Kidney tubule cell (primary cell): ENCODE data around the gene THAP2.
A peak's percentile ranks its signal among the peaks of the same experiment; 100 is the strongest.
"Not testable (repeated sequence)": the region's sequence is repeated elsewhere in the genome, so short reads cannot be mapped to it uniquely, and the experiment has no call there.

Experiments
- DNase-seq: peaks from one replicate; pipeline ENCODE4 v3.0.0-alpha.2; 2018; ENCODE audit warnings: low spot score

Gene THAP2

GRCh38 chr12:71662849-71663560 is 1.1 kb upstream of the THAP2 start:
- DNase-seq, result peak; percentile 74

DNA sequence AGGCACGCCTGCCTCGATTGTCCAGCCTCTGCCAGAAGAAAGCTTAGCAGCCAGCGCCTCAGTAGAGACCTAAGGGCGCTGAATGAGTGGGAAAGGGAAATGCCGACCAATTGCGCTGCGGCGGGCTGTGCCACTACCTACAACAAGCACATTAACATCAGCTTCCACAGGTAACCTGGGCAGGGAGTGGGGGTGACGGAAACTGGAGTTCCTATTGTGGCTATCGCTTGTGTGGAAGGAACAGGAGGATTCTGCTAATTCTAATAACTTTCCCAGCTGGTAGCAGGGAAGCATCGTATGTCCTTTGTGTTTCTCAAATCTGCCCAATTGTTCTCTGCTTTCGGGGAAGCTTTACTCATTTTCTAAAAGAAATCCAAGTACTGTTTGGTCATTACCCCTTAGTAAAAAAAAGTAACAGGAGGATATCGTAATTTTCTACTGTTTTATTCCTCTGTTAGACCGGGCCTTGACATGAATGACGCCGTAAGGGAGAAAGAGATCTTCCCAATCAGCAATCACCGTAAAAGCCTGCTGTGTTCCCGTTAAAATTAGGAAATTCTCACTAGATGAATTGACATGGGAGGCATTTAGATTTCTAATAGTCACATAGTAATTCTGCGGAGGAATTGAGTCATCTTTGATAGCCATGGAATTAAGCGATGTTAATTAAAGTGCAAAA is 449 bp downstream of the THAP2 start:
- DNase-seq, result peak; percentile 19

GRCh38 chr12:71665090-71665463 is 976 bp downstream of the THAP2 start:
- peak; percentile 19 for DNase-seq

DNA sequence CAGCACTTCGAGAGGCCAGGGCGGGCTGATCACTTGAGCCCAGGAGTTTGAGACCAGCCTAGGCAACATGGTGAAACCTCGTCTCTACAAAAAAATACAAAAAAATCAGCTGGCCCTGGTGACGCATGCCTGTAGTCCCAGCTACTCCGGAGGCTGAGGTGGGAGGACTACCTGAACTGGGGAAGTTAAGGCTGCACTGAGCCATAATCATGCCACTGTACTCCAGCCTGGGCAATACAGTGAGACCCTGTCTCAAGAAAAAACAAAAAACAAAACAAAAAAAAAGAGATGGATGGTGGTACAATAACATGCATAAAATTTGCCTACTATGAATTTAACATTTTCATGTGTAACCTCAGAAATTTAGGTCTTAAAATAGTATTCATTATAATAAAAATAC is 2.2 kb downstream of the THAP2 start:
- DNase-seq, result no peak

- no peak for DNase-seq
These were observed 7.2 kb downstream of the THAP2 start for GRCh38 chr12:71671311-71671710.

GRCh38 chr12:71671816-71672215 is 7.7 kb downstream of the THAP2 start:
- DNase-seq, result no peak

GRCh38 chr12:71682466-71682865 is 18.4 kb downstream of the THAP2 start:
- DNase-seq, result peak; percentile 31

DNA sequence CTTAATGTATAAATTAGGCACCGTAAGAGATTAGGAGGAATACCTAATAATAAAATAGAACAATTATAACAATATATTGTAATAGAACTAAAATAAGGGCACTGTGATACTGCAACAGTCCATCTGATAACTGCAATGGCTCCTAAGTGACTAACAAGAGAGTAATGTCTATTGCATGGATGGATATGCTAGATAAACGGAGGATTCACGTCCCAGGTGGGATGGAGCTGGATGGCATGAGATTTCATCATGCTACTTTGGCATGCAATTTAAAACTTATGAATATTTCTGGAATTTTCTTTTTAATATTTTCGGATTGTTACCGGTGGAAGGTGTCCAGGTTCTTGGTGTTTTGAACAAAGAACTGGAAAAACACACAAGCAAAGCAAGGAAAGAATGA is 19.5 kb downstream of the THAP2 start:
- no peak for DNase-seq

DNA sequence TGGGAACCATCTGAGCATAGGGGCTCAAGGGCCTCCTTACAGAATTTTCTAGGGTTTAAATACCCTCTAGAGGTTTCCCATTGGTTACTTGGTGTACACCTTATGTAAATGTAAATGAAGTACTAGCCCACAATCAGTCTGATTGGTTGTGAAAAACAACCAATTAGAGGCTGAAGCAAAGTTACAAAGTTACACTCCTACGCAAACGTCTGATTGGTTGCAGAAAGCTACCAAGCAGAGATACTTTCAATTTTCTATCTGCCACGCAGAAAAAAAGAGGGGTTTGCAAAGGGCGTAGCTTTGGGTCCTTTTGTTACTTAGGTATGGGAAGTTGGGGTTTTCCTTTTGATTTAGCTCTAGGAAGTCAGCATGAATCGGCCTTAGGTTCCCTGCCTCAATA is 20.0 kb downstream of the THAP2 start:
- DNase-seq, result no peak

DNA sequence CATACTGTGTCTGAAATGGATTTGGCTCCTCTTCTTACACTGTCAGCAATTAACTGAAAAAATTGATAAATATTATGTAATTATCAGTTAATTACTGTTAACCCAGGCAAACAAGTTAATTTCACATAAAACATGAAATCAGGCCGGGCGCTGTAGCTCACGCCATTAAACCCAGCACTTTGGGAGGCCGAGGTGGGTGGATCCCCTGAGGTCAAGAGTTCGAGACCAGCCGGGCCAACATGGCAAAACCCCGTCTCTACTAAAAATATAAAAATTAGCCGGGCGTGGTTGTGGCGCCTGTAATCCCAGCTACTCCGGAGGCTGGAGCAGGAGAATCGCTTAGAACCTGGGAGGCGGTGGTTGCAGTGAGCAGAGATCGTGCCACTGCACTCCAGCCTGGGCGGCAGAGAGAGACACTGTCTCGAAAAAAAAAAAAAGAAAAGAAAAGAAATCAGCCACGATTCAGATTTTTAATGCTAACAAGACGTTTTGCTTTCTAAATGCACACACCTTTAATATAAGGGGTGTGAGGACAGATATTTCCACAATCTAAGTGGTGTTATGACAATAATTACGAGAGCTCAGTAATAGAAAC is 21.3 kb downstream of the THAP2 start:
- no peak for DNase-seq

DNA sequence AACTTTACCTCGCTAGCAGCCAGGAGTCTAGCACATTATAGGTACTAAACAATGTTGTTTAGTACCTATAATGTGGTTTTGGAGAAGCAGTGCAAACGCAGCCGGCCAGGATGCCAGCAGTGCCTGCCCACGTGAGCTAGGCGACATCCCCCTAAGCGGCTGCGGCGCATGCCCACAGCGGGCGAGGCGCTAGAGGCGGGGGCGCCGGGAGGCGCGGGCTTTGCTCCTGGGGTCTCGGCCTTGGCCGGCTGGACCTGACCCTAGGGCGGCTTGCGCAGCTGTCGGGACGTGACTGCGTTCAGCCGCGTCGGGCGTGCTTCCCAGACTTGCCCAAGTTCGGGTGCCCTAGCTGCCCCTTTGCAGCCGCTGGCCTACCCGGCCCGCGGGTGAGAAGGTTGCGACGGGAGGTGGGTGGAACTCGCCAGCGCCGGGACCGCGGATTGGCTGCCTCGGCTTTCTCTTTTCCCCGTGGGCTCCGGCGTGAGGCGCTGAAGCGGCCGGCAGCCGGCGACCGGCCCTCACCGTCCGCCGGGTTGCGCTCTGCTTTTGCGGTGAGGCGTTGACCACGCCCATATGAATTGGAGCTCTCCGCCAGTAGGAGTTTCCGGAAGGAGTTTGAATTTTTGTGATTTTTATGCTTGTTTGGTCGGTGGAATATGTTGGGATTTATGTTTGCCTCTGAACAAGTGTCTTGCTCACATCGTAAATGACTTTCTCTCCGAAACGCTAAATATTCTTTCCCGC is 22.0 kb downstream of the THAP2 start, which contains the start of gene TMEM19:
TSS of gene TMEM19 (plus strand) at position 169 of the 744 bp plus-strand sequence. CDS start 599 bp downstream, outside the sequence.
- peak; percentile 94 for DNase-seq

GRCh38 chr12:71686658-71687025 is 22.5 kb downstream of the THAP2 start:
- DNase-seq, result no peak

- DNase-seq, result not testable (repeated sequence)
These were observed 23.1 kb downstream of the THAP2 start for GRCh38 chr12:71687172-71687571.

DNA sequence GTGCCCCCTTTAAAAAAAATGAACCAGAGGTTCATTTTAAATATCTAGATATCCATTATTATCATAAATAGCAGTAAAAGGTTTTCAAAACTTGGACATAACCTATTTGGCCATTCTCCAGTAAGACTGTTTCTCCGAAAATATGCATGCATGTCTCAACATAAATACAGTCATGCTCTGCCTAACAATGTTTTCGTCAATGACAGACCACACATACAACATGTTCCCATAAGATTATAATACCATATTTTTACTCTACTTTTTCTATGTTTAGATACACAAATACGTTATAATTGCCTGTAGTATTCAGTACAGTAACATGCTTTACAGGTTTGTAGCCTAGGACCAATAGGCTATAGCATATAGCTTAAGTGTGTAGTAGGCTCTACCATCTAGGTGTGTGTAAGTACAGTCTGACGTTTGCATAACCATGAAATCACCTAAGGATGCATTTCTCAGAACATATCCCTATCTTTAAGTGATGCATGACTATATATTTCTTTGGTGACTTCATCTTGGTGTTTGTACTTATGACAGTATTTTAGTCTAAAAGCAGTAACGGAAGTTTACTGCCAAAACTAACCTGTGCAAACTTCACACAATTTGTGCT is 25.0 kb downstream of the THAP2 start:
- DNase-seq, result no peak

- DNase-seq, result no peak
These were observed 27.5 kb downstream of the THAP2 start for GRCh38 chr12:71691504-71692129.

GRCh38 chr12:71693126-71693525 is 29.0 kb downstream of the THAP2 start:
- no peak for DNase-seq

GRCh38 chr12:71693651-71694050 is 29.6 kb downstream of the THAP2 start:
- not testable (repeated sequence) for DNase-seq

GRCh38 chr12:71694099-71694820 is 30.2 kb downstream of the THAP2 start:
- DNase-seq, result no peak

DNA sequence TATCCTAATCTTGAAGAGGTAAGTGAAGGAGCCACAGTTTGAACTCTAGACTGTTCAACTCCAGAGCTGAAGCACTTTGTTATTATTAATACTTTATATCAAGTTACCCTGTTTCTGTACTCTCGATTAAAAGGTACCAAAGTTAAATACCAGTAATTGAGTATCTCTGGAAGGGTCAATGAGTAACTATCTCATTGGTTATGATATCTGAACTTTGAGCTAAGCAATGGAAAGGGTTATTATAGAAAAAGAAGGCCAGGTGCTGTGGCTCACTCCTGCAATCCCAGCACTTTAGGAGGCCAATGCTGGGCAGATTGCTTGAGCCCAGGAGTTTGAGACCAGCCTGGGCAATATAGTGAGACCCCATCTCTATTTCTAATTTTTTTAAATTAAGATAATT is 31.7 kb downstream of the THAP2 start:
- no peak for DNase-seq

DNA sequence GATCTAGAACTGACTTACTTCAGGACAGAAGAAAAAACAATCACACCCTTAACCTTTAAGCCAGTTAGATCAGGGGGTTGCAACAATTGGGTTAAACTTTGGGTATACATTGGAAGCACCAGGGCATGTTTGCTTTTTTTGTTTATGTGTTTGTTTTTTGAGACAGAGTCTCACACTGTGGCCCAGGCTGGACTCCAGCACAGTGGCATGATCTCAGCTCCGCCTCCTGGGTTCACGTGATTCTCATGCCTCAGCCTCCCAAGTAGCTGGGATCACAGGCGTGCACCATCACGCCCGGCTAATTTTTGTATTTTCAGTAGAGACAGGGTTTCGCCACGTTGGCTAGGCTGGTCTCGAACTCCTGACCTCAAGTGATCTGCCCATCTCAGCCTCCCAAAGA is 38.1 kb downstream of the THAP2 start:
- not testable (repeated sequence) for DNase-seq

GRCh38 chr12:71702590-71702989 is 38.5 kb downstream of the THAP2 start:
- no peak for DNase-seq
